SK-N-SH (cell line): ENCODE results near the gene CCDC54.

Experiments
- CTCF ChIP-seq: fragments of 200-600 bp; sonication (generic); IDR thresholded peaks from 2 replicates; pipeline ENCODE4 v1.6.1; 2017; ENCODE audit warnings: antibody characterized with exemption, mild to moderate bottlenecking, moderate library complexity
- REST ChIP-seq: IDR thresholded peaks from 2 replicates; pipeline ENCODE4 v1.6.1; 2012; ENCODE audit warnings: mild to moderate bottlenecking, low read depth, low read length, moderate library complexity

GRCh38 chr3:107421881-107422280 is 44.6 kb downstream of the CCDC54 start:
- TF ChIP-seq CTCF (no peak), REST (no peak)
